K562 (cell line): ENCODE data around the gene GPR15LG. TPM values are rescaled to one million over a fixed set of nuclear protein-coding genes. Genes with fewer than 3 reads are reported as not detected.

ENCODE experiments used
- ATAC-seq: fragments of 200-7000 bp; cut with Tn5 transposase; 3 replicates; pipeline ENCODE4 v1.9.1; 2020; ENCODE audit warnings: moderate library complexity
- BruUV-seq: library from RNA; stranded (reverse); fragments of 400-500 nt; replicated peaks from 2 replicates; lab custom pipeline; 2021; lab: Mats Ljungman, UMichigan
- CTCF ChIA-PET: fragments of 300-600 bp; formaldehyde crosslinking; extraction: SDS; loops from one replicate; lab custom pipeline; 2021; ENCODE audit warnings: low intra/inter-chr PET ratio; lab: Yijun Ruan, JAX
- POLR2A ChIA-PET: fragments of 300-600, 350-650 bp; sonication (Branson Sonifier 250); formaldehyde crosslinking; extraction: SDS; loops from one replicate; lab custom pipeline; 2021; ENCODE audit warnings: antibody characterized with exemption, inconsistent platforms; lab: Yijun Ruan, JAX
- DNase-seq, 4 experiments: peaks; one replicate each; pipeline versions ENCODE4 v3.0.0 to v3.0.0-alpha.2; 2011 to 2018; ENCODE audit warnings: low spot score in 3 of 4, mixed read lengths in 3 of 4; ENCODE audit errors: extremely low read depth in 1 of 4
- FAIRE-seq: peaks from 2 replicates; lab custom pipeline; 2011; peaks lifted over from hg19 to GRCh38; lab: Jason Lieb, UNC
- H2AFZ ChIP-seq: 2 replicates; pipeline ENCODE4 v1.6.0; 2011; ENCODE audit warnings: low read depth, low read length, control low read depth, inconsistent platforms
- H3K27ac ChIP-seq: fragments of 200-600 bp; 3 replicates; pipeline ENCODE4 v1.8.0; 2011; ENCODE audit warnings: low read depth, mild to moderate bottlenecking, control low read depth, inconsistent platforms, low read length, moderate library complexity, mixed read lengths; ENCODE audit errors: extremely low read depth
- H3K27me3 ChIP-seq, 2 experiments: fragments of 300-600 bp in 1 of 2; 2 replicates in 1 of 2; 3 replicates in 1 of 2; pipeline versions ENCODE4 v1.6.0 to v1.8.0; 2011; ENCODE audit warnings: inconsistent platforms in 2 of 2, low read length in 2 of 2, mild to moderate bottlenecking in 1 of 2, mixed read lengths in 1 of 2, moderate library complexity in 1 of 2; ENCODE audit not compliant: control insufficient read depth in 2 of 2, insufficient read depth in 2 of 2
- H3K36me3 ChIP-seq: fragments of 300-600 bp; 3 replicates; pipeline ENCODE4 v1.8.0; 2011; ENCODE audit warnings: mild to moderate bottlenecking, low read length, inconsistent platforms; ENCODE audit not compliant: control insufficient read depth, insufficient read depth
- H3K4me1 ChIP-seq, 2 experiments: fragments of 200-600 bp in 1 of 2; replicated peaks in 1 of 2; 2 replicates in 1 of 2; 3 replicates in 1 of 2; pipeline versions ENCODE4 v1.5.1 to v1.8.0; 2011; ENCODE audit warnings: inconsistent platforms in 2 of 2, low read length in 2 of 2, mild to moderate bottlenecking in 1 of 2, mixed read lengths in 1 of 2, moderate library complexity in 1 of 2; ENCODE audit not compliant: control insufficient read depth in 2 of 2, insufficient read depth in 2 of 2
- H3K4me2 ChIP-seq: 2 replicates; pipeline ENCODE4 v1.6.1; 2011; ENCODE audit warnings: low read length, control low read depth, inconsistent platforms, mixed read lengths; ENCODE audit not compliant: insufficient read depth
- H3K4me3 ChIP-seq: fragments of 200-600 bp; sonication (generic), shearing (Covaris generic); 2 replicates; pipeline ENCODE4 v1.5.1; 2016; ENCODE audit warnings: control low read depth, inconsistent platforms
- H3K79me2 ChIP-seq: fragments of 200-600 bp; 3 replicates; pipeline ENCODE4 v1.8.0; 2011; ENCODE audit warnings: low read length, inconsistent platforms; ENCODE audit not compliant: control insufficient read depth, insufficient read depth
- H3K9ac ChIP-seq, 2 experiments: 2 replicates each; pipeline versions ENCODE4 v1.6.0 to v1.6.1; 2011; ENCODE audit warnings: low read depth in 2 of 2, low read length in 2 of 2, control low read depth in 1 of 2, inconsistent platforms in 1 of 2, mild to moderate bottlenecking in 1 of 2, mixed read lengths in 1 of 2; ENCODE audit not compliant: insufficient read depth in 1 of 2
- H3K9me1 ChIP-seq: one replicate; pipeline ENCODE4 v1.6.0; 2011; ENCODE audit warnings: inconsistent platforms, mild to moderate bottlenecking, low read length, moderate library complexity; ENCODE audit not compliant: control insufficient read depth, insufficient read depth
- H3K9me3 ChIP-seq: replicated peaks from 2 replicates; pipeline ENCODE4 v1.5.1; 2011; ENCODE audit warnings: low read depth, low read length, inconsistent platforms; ENCODE audit not compliant: control insufficient read depth, insufficient read depth
- H4K20me1 ChIP-seq: replicated peaks from 2 replicates; pipeline ENCODE4 v1.6.1; 2011; ENCODE audit warnings: low read length, inconsistent platforms, mixed read lengths; ENCODE audit not compliant: control insufficient read depth, insufficient read depth
- CREM ChIP-seq: IDR thresholded peaks from 2 replicates; pipeline ENCODE4 v1.6.1; 2014; ENCODE audit warnings: antibody characterized with exemption, low read depth
- ETV1 ChIP-seq: fragments of 450-650 bp; conservative IDR thresholded peaks from 2 replicates; pipeline ENCODE4 v1.6.1; 2016; ENCODE audit warnings: missing genetic modification characterization, control low read depth, low read depth, missing compliant biosample characterization
- KLF13 ChIP-seq: fragments of 450-650 bp; IDR thresholded peaks from 2 replicates; pipeline ENCODE4 v1.6.1; 2016; ENCODE audit warnings: missing genetic modification characterization, low read depth, mild to moderate bottlenecking, missing compliant biosample characterization, moderate library complexity, borderline replicate concordance
- LARP7 ChIP-seq: fragments of 450-650 bp; IDR thresholded peaks from 2 replicates; pipeline ENCODE4 v1.6.1; 2016
- NR4A1 ChIP-seq, 2 experiments: fragments of 250-450 bp in 1 of 2; fragments of 450-650 bp in 1 of 2; sonication (Bioruptor Pico) in 1 of 2; IDR thresholded peaks; 2 replicates each; pipeline versions ENCODE4 v1.4.0 to v1.6.1; 2016 to 2020; ENCODE audit warnings: mild to moderate bottlenecking in 2 of 2, missing compliant biosample characterization in 1 of 2, missing genetic modification characterization in 1 of 2, moderate library complexity in 1 of 2
- NRF1 ChIP-seq, 2 experiments: fragments of 450-650 bp; IDR thresholded peaks in 1 of 2; conservative IDR thresholded peaks in 1 of 2; 2 replicates each; pipeline ENCODE4 v1.6.1; 2014; ENCODE audit warnings: mild to moderate bottlenecking in 2 of 2
- SMARCE1 ChIP-seq: fragments of 450-650 bp; IDR thresholded peaks from 2 replicates; pipeline ENCODE4 v1.7.1; 2016; ENCODE audit warnings: mild to moderate bottlenecking
- ZNF134 ChIP-seq: fragments of 250-450 bp; sonication (Bioruptor Pico); conservative IDR thresholded peaks from 2 replicates; pipeline ENCODE4 v1.4.0; 2020
- ZZZ3 ChIP-seq: fragments of 450-650 bp; IDR thresholded peaks from 2 replicates; pipeline ENCODE4 v1.6.1; 2016; ENCODE audit warnings: antibody characterized with exemption, mild to moderate bottlenecking, moderate library complexity
- WGBS: fragments of 100-300 bp; shearing (Covaris generic); methylation state at CpG from one replicate; pipeline ENCODE4 v1.1.6; 2016; ENCODE audit warnings: low coverage, mixed read lengths; ENCODE audit not compliant: insufficient coverage; ENCODE audit errors: missing lambda C conversion rate; 5-methylcytosine and 5-hydroxymethylcytosine counted together
- in situ Hi-C: fragments of 300-500 bp; cut with MboI; formaldehyde crosslinking; loops from 4 replicates; pipeline ENCODE4 v1.15.0; 2018; ENCODE audit warnings: inconsistent platforms, mixed read lengths
- intact Hi-C: fragments of 100-400 bp; cut with micrococcal nuclease; formaldehyde crosslinking; loops from 2 replicates; pipeline ENCODE4 v1.14.2; 2022
- polyA plus RNA-seq, 8 experiments: library from polyadenylated mRNA; depleted of rRNA in 4 of 8; stranded (reverse) in 5 of 8; unstranded in 3 of 8; fragments of >200 nt; fragmentation: Nextera tagmentation in 2 of 8; fragmentation: Illumina TruSeq in 1 of 8; extraction: Ambion mirVana in 2 of 8; extraction: Trizol in 1 of 8; gene quantifications; 2 replicates each; pipeline versions ENCODE4 v1.2.1 to v1.2.3, GENCODE V29; 2011 to 2014; ENCODE audit warnings: inconsistent platforms in 1 of 8, missing spikeins in 1 of 8
- total RNA-seq, 7 experiments: library from RNA; depleted of rRNA in 6 of 7; stranded (reverse); fragments of >200 nt in 6 of 7; fragmentation: Illumina TruSeq in 2 of 7; extraction: Trizol in 2 of 7; gene quantifications; 2 replicates each; pipeline versions ENCODE4 v1.2.1 to v1.2.3, GENCODE V29; 2011 to 2021; ENCODE audit warnings: low replicate concordance in 1 of 7
- TF ChIP-seq, protein P1 (sequence below): fragments of 250-450 bp; sonication (Bioruptor Pico); IDR thresholded peaks from 2 replicates; pipeline ENCODE4 v1.4.0; 2020; ENCODE audit warnings: borderline replicate concordance
- TF ChIP-seq, protein P2 (sequence below): fragments of 250-450 bp; sonication (Bioruptor Pico); IDR thresholded peaks from 2 replicates; pipeline ENCODE4 v1.5.0; 2020; ENCODE audit warnings: mild to moderate bottlenecking

GPR15LG gene
- total and polyA plus RNA-seq, 9 of the 15 experiments (the other 6 are each of a cell fraction or from before 2014, with no cell fraction given), result 0.51 TPM; not detected in 8

DNA sequence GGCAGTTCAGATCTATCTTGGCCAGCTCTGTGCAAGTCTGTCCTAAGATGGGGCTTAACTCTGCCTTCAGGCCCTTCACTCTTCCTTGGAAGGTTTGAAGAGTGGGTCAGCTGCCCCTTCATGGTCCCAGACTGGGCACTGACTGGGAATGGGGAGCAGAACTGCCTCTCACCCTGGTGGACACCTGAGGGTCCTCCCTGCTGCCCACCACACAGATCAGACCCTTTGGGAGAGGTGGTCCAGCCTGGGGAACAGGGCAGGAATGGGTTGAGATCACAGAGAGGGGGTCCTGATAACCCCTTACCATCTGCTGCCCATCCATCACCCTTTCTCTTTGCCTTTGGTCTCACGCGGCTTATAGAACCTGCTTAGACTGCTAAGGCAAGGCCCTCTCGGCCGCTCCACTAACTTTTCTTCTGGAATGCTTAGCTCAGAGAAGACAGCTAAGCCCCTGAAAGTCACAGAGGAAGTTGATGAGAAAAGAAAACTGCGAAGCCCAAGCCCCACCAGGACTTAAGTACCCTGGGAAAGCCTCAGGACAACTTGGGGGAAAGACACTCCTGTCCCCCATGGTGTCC lies 20.3 kb downstream of the GPR15LG start:
- H3K36me3 ChIP-seq, result no peaks in the 10 kb centered on the region
- peak overlapping the region; percentile 34 for H3K4me3 ChIP-seq
- DNase-seq (no peak), ATAC-seq (no peak), FAIRE-seq (no peak)
- H3K79me2 ChIP-seq, result no peaks in the 10 kb centered on the region
- H4K20me1 ChIP-seq, result peaks cover 6% of the 10 kb centered on the region; the same call in 1 of the 2 replicates
- POLR2A ChIA-PET, result interaction anchor here (0.7 to 2.1 kb wide), 5 partner anchors 9 to 54 kb away, joined by 3 to 8 read pairs (median 4); partner anchors contain the start of gene GHITM
- in situ Hi-C loops, result no loop called here
- H3K27ac ChIP-seq, result no peak overlapping the region
- peaks cover 38 to 86% of the 10 kb centered on the region in 2 experiments for H3K27me3 ChIP-seq
- 2% methylated on average over 5 of the region's 5 CpGs for WGBS
- H3K4me2 ChIP-seq, result peak overlapping the region; percentile 39
- intact Hi-C loops, result no loop called here
- BruUV-seq, result no TSS peak
- no peaks in the 10 kb centered on the region for H3K9me1 ChIP-seq
- CTCF ChIA-PET, result no interaction called here
- peak overlapping the region in 1 of 2 experiments; percentile 6; a peak in 1 of 4 replicates for H3K9ac ChIP-seq
- TF ChIP-seq KLF13 (0 out of 2 replicates have a peak, but pooled peaks have one; percentile 79), ZNF134 (peak; percentile 41; the same call in 1 of the 2 replicates), ETV1 (tag) (no peak)
- H3K9me3 ChIP-seq, result no peaks in the 10 kb centered on the region
- H3K4me1 ChIP-seq, result peaks cover 0 to 16% of the 10 kb centered on the region in 2 experiments; a peak in 3 of 5 replicates
- peak overlapping the region; percentile 61 for H2AFZ ChIP-seq

DNA sequence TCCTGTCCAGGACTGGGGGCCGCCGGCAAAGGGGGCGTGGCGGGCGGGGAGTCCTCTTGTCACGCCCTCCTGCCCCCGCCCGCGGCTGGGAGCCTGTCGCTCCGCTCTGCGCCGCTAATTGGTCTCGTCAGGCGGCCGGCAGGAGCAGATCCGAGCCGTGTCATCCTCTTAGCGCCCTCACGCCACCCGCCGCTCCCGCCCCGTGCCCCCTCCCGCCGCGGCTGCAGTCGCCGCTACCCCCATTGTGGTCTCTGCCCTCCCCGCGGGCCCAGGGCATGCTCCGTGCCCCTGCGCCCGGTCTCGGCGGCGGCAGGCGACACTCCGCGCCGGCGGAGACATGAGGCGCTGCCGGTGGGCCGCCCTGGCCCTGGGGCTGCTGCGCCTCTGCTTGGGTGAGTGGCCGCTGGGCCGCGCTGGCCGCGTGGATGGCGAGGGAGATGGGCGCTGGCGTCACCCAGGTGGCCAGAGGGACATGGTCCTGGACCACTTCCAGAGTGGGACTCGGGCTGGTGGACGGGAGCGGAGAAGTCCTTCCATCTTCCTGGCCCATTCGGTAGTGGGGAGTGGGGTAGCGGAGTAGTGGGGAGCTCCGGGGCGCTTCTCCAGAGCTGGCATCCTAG lies 20.9 kb downstream of the GPR15LG start, which contains the start of gene CDHR1:
Gene CDHR1, plus strand, starts transcription at position 114 of the 620 bp plus-strand sequence. Its CDS starts 224 bp downstream, at position 338.
- BruUV-seq, result no TSS peak
- Histone ChIP-seq H3K27ac (no peak within 1 kb of the TSS), H3K9me3 (no peaks in the 10 kb centered on the region), H3K9ac (peak within 1 kb of the TSS in 1 of 2 experiments; percentile 84; a peak in 2 of 4 replicates), H3K9me1 (no peaks in the 10 kb centered on the region), H3K4me1 (peaks cover 0 to 16% of the 10 kb centered on the region in 2 experiments; a peak in 3 of 5 replicates), H3K79me2 (no peaks in the 10 kb centered on the region), H2AFZ (peak within 1 kb of the TSS; percentile 61), H3K27me3 (peaks cover 38 to 81% of the 10 kb centered on the region in 2 experiments), H3K4me3 (peak within 1 kb of the TSS; percentile 34), H3K4me2 (peak within 1 kb of the TSS; percentile 51), H3K36me3 (no peaks in the 10 kb centered on the region), H4K20me1 (peaks cover 6% of the 10 kb centered on the region; the same call in 1 of the 2 replicates)
- in situ Hi-C loops (no loop called here), intact Hi-C loops (no loop called here)
- FAIRE-seq (no peak), DNase-seq (peak; percentile 78 to 90 (median 84)), ATAC-seq (peak; percentile 94)
- ChIA-PET POLR2A (interaction anchor here (0.7 to 1.1 kb wide), 4 partner anchors 8 to 55 kb away, joined by 3 to 8 read pairs (median 4); partner anchors contain the start of gene GHITM), CTCF (no interaction called here)
- WGBS, result 24% methylated on average over 12 of the region's 61 CpGs
- TF ChIP-seq, protein P1, sequence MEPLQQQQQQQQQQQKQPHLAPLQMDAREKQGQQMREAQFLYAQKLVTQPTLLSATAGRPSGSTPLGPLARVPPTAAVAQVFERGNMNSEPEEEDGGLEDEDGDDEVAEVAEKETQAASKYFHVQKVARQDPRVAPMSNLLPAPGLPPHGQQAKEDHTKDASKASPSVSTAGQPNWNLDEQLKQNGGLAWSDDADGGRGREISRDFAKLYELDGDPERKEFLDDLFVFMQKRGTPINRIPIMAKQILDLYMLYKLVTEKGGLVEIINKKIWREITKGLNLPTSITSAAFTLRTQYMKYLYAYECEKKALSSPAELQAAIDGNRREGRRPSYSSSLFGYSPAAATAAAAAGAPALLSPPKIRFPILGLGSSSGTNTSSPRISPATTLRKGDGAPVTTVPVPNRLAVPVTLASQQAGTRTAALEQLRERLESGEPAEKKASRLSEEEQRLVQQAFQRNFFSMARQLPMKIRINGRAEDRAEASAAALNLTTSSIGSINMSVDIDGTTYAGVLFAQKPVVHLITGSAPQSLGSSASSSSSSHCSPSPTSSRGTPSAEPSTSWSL, result no peak
- no peak for TF ChIP-seq ZZZ3
- TF ChIP-seq CREM, result peak; percentile 21; the same call in 1 of the 2 replicates
- TF ChIP-seq NRF1 (conservative IDR thresholded peaks at IDR 0.05 in 1 of 2, IDR thresholded peaks at IDR 0.05 in 1 of 2), result no peak
- no peak for TF ChIP-seq LARP7
- TF ChIP-seq SMARCE1, result no peak
- TF ChIP-seq, protein P2, sequence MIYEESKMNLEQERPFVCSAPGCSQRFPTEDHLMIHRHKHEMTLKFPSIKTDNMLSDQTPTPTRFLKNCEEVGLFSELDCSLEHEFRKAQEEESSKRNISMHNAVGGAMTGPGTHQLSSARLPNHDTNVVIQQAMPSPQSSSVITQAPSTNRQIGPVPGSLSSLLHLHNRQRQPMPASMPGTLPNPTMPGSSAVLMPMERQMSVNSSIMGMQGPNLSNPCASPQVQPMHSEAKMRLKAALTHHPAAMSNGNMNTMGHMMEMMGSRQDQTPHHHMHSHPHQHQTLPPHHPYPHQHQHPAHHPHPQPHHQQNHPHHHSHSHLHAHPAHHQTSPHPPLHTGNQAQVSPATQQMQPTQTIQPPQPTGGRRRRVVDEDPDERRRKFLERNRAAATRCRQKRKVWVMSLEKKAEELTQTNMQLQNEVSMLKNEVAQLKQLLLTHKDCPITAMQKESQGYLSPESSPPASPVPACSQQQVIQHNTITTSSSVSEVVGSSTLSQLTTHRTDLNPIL (CRISPR knock-in tag), result no peak
- no peak for TF ChIP-seq NR4A1 (CRISPR knock-in tag; IDR thresholded peaks at IDR 0.05)
- TF ChIP-seq NR4A1 (tag; IDR thresholded peaks at IDR 0.05), result no peak
